Activated naive CD8-positive, alpha-beta T cell treated with anti-CD3 and anti-CD28 coated beads for 36 hours (primary cell): ENCODE results near the gene GNAT2. TPM values are rescaled to one million over a fixed set of nuclear protein-coding genes. Genes with fewer than 3 reads are reported as not detected.

Source experiments
- DNase-seq: peaks from one replicate; pipeline ENCODE4 v3.0.0; 2021
- H3K27ac Mint-ChIP-seq: one replicate; pipeline ENCODE4 v1.8.0; 2022; ENCODE audit warnings: mild to moderate bottlenecking, moderate library complexity, mixed read lengths
- H3K27me3 Mint-ChIP-seq: one replicate; pipeline ENCODE4 v1.8.0; 2022; ENCODE audit warnings: mild to moderate bottlenecking, mixed read lengths
- H3K36me3 Mint-ChIP-seq: one replicate; pipeline ENCODE4 v1.8.0; 2021; ENCODE audit warnings: mild to moderate bottlenecking, mixed read lengths
- H3K4me1 Mint-ChIP-seq: one replicate; pipeline ENCODE4 v1.8.0; 2021; ENCODE audit warnings: mixed read lengths
- H3K4me3 Mint-ChIP-seq: one replicate; pipeline ENCODE4 v1.8.0; 2022; ENCODE audit warnings: mild to moderate bottlenecking, moderate library complexity, mixed read lengths
- H3K9me3 Mint-ChIP-seq: one replicate; pipeline ENCODE4 v1.8.0; 2022; ENCODE audit warnings: mixed read lengths
- total RNA-seq, 2 experiments: library from RNA; stranded (reverse); gene quantifications; one replicate each; pipeline ENCODE4 v1.2.3, GENCODE V29; 2021

The GNAT2 gene
- total RNA-seq, 2 experiments from 2014 or later: 0.64 to 0.91 TPM

GRCh38 chr1:109653306-109653705, 33.9 kb upstream of the GNAT2 start:
- H3K4me3 Mint-ChIP-seq: no peak overlapping the region
- H3K27ac Mint-ChIP-seq: no peak overlapping the region
- DNase-seq: no peak
- peaks cover 9% of the 10 kb centered on the region for H3K4me1 Mint-ChIP-seq
- no peaks in the 10 kb centered on the region for H3K9me3 Mint-ChIP-seq
- H3K36me3 Mint-ChIP-seq: no peaks in the 10 kb centered on the region
- H3K27me3 Mint-ChIP-seq: peaks cover 9% of the 10 kb centered on the region

- no peak for DNase-seq
- H3K27me3 Mint-ChIP-seq: peaks cover 9% of the 10 kb centered on the region
- H3K9me3 Mint-ChIP-seq: no peaks in the 10 kb centered on the region
- peaks cover 9% of the 10 kb centered on the region for H3K4me1 Mint-ChIP-seq
- H3K27ac Mint-ChIP-seq: no peak overlapping the region
- no peak overlapping the region for H3K4me3 Mint-ChIP-seq
- H3K36me3 Mint-ChIP-seq: no peaks in the 10 kb centered on the region
These were observed 33.0 kb upstream of the GNAT2 start for GRCh38 chr1:109652402-109652801.

DNA sequence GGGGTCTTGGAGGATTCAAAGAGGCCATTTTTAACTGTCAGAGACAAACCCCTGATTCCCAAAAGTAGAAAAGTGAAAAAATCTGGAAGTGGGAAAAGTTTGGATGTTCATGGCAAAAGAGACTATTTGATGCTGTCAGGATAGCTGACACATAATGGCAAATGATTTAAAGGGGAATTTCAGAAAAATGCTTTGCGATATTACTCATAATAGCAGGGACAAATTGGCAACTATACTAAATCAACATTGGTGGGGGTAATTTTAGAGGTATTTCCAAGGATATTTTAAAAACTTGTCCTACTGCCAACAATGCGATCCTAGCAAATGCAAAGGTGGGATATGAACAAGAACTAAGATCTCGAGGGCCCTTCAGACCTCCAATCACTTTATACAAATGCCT, 31.2 kb upstream of the GNAT2 start:
- no peak overlapping the region for H3K27ac Mint-ChIP-seq
- peaks cover 9% of the 10 kb centered on the region for H3K27me3 Mint-ChIP-seq
- H3K4me1 Mint-ChIP-seq: peaks cover 6% of the 10 kb centered on the region
- H3K9me3 Mint-ChIP-seq: no peaks in the 10 kb centered on the region
- H3K36me3 Mint-ChIP-seq: no peaks in the 10 kb centered on the region
- H3K4me3 Mint-ChIP-seq: no peak overlapping the region
- no peak for DNase-seq

GRCh38 chr1:109649491-109649914, 30.1 kb upstream of the GNAT2 start:
- Mint-ChIP-seq H3K36me3 (no peaks in the 10 kb centered on the region), H3K4me3 (no peak overlapping the region), H3K27me3 (peaks cover 9% of the 10 kb centered on the region), H3K27ac (no peak overlapping the region), H3K4me1 (no peaks in the 10 kb centered on the region), H3K9me3 (no peaks in the 10 kb centered on the region)
- DNase-seq: no peak

- Mint-ChIP-seq H3K4me1 (peaks cover 7% of the 10 kb centered on the region), H3K9me3 (no peaks in the 10 kb centered on the region), H3K4me3 (no peak overlapping the region), H3K27ac (no peak overlapping the region), H3K36me3 (no peaks in the 10 kb centered on the region), H3K27me3 (no peaks in the 10 kb centered on the region)
- no peak for DNase-seq
These were observed 25.3 kb upstream of the GNAT2 start for GRCh38 chr1:109644670-109645069.

DNA sequence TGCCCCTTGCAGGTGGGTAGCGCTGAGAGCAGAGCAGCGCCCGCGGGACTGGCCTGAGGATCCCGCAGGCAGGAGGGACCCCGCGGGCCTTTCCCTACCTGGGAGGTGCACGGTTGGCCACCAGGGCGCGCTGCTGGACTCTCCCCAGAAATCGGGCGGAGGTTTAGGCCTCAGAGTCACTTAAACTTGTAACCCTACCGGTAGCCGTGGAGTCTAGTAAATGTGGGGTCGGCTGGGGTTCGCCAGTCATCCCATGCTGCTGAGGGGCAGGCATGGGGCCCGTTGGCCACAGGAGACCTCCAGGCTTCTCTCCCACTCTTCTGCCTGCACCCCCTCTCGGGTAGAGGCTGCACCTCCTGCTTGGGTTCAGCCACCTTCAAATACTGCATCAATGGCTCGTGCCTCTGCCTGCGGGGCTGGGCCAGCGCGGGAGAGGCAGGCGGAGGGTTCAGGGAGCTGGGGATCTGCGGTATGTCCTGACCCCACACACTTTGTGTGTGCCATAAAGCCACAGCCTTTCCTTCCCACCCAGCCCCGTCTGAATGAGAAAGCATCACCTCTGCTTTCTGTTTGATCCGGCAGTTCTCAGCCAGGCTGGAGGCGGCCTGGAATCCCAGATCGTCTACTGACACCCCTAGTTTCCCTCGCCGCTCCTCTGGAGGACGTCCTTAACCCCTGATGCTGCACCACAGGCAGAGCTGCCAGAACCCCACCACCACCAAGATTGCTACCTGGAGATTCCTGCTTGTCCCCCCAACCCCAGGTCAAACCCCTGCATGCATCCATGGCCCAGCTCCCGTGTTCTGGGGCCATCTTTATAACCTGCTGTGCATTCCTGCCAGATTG, 24.2 kb upstream of the GNAT2 start:
- Mint-ChIP-seq H3K27me3 (no peaks in the 10 kb centered on the region), H3K9me3 (no peaks in the 10 kb centered on the region), H3K4me1 (peaks cover 7% of the 10 kb centered on the region), H3K36me3 (no peaks in the 10 kb centered on the region), H3K27ac (no peak overlapping the region), H3K4me3 (no peak overlapping the region)
- DNase-seq: peak; percentile 85

- H3K36me3 Mint-ChIP-seq: no peaks in the 10 kb centered on the region
- H3K9me3 Mint-ChIP-seq: no peaks in the 10 kb centered on the region
- peaks cover 7% of the 10 kb centered on the region for H3K4me1 Mint-ChIP-seq
These were observed 23.2 kb upstream of the GNAT2 start for GRCh38 chr1:109642626-109643025.

DNA sequence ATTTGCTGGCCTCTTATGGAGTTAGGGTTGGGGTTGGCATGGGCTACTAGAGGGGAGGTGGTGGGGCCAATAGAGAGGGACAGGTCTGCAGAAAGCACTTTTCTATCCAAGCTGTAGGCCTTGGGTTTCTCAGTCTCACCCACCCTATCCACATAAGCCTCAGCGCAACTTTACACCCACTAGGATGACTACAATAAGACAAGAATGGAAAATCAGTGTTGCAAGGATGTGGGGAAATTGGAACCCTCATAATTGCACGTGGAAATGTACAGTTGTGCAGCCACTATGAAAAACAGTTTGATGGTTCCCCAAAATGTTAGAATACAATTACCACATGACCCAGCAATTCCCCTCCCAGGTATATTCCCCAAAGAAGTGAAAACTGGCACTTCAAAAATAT, 22.4 kb upstream of the GNAT2 start:
- H3K4me3 Mint-ChIP-seq: no peak overlapping the region
- no peaks in the 10 kb centered on the region for H3K36me3 Mint-ChIP-seq
- no peaks in the 10 kb centered on the region for H3K9me3 Mint-ChIP-seq
- no peaks in the 10 kb centered on the region for H3K27me3 Mint-ChIP-seq
- H3K4me1 Mint-ChIP-seq: peaks cover 7% of the 10 kb centered on the region
- no peak for DNase-seq
- no peak overlapping the region for H3K27ac Mint-ChIP-seq

More at GRCh38 chr1:109642626-109643025, 23.2 kb upstream of the GNAT2 start:
- Mint-ChIP-seq H3K27me3 (no peaks in the 10 kb centered on the region), H3K27ac (no peak overlapping the region), H3K4me3 (no peak overlapping the region)
- no peak for DNase-seq

DNA sequence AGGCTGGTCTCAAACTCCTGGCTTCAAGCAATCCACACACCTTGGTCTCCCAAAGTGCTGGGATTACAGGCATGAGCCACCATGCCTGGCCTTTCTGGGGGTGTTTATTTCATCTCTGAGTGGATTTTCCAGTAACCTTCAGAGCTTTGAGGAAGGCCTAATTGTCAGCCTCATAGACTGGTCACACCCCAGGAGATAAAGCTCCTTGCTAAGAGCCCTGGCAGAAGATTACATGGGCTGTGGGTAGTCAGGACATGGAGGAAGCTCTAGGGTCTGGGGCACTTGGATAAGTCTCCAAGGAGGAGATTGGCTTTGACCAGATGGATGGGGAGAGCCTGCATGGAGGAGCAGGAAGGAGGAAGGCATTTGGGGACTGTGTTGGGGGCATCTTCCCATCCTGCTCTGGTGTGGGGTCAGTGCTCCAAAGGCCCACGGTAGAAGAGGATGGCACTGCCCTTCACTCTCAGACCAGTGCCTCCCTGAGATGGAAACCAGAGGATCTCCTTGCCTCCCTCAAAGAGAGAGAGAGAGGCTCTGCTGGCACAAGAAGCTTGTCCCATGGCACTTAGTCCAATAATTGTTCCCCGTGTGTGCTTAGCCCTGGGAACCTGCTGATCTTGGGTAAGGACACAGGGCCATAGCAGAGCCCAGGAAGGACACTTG, 21.8 kb upstream of the GNAT2 start:
- no peak for DNase-seq
- Mint-ChIP-seq H3K27ac (no peak overlapping the region), H3K9me3 (no peaks in the 10 kb centered on the region), H3K4me1 (peaks cover 7% of the 10 kb centered on the region), H3K27me3 (no peaks in the 10 kb centered on the region), H3K36me3 (no peaks in the 10 kb centered on the region), H3K4me3 (no peak overlapping the region)

- Mint-ChIP-seq H3K4me1 (peaks cover 8% of the 10 kb centered on the region), H3K27me3 (no peaks in the 10 kb centered on the region), H3K9me3 (no peaks in the 10 kb centered on the region), H3K36me3 (no peaks in the 10 kb centered on the region), H3K27ac (no peak overlapping the region), H3K4me3 (no peak overlapping the region)
- peak; percentile 81 for DNase-seq
These were observed 21.0 kb upstream of the GNAT2 start for GRCh38 chr1:109640285-109640865.

- Mint-ChIP-seq H3K36me3 (no peaks in the 10 kb centered on the region), H3K4me3 (no peak overlapping the region), H3K4me1 (peaks cover 14% of the 10 kb centered on the region), H3K9me3 (no peaks in the 10 kb centered on the region), H3K27me3 (no peaks in the 10 kb centered on the region), H3K27ac (no peak overlapping the region)
- DNase-seq: no peak
These were observed 20.4 kb upstream of the GNAT2 start for GRCh38 chr1:109639841-109640184.

DNA sequence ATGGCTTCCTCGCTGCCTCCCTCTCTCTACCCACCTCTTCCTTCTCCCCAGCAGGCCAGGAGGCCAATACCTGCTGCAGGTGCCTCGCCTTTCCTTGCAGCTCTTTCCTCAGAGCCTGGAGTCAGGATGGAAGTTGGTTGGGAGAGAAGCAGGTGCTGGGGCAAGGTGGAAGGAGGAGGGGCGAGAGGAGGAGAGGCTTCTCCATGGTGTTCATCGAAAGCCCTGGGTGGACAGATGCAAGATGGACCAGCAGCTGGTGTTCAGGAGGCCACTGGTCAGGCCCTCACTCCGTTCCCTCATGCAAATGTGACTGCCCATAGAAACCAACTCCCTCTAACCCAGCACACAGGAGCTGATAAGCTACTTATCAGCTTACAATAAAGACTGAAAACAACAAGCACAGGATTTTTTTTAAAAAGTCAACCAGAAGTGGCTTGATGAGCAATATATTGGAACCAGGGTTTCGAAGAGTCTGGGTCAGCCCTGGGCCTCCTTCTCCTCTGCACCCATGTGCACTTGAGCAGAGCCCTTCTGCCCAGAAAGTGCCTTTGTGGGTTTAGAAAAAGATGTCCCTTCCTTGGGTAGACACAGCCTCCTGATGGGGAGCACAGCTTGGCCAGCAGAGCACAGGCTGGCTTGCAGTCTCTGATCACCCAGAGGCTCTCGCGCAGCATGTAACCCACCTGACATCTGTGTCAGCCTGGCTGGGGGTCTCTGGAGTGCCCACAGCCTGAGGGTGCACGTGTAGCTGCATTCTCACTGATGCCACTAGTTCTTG, 19.8 kb upstream of the GNAT2 start:
- H3K27me3 Mint-ChIP-seq: no peaks in the 10 kb centered on the region
- no peak overlapping the region for H3K4me3 Mint-ChIP-seq
- H3K27ac Mint-ChIP-seq: no peak overlapping the region
- H3K36me3 Mint-ChIP-seq: no peaks in the 10 kb centered on the region
- DNase-seq: no peak
- H3K9me3 Mint-ChIP-seq: no peaks in the 10 kb centered on the region
- H3K4me1 Mint-ChIP-seq: peaks cover 20% of the 10 kb centered on the region

DNA sequence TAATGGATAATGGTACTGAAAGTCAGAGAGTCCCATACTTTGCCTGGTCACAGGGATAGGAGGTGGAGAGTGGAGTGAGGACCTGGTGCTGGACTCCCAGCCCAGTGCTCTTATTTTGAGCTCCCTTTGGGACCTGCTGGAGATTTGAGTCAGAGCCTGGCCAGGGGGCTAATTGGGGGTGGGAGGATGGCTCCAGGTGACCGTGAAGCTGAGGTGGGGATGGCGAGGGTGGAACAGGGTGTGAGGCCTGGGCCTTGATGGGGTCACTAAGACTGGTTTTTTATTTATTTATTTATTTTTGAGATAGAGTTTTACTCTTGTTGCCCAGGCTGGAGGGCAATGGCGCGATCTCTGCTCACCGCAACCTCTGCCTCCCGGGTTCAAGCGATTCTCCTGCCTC, 18.0 kb upstream of the GNAT2 start:
- Mint-ChIP-seq H3K27me3 (no peaks in the 10 kb centered on the region), H3K36me3 (no peaks in the 10 kb centered on the region)
- no peak for DNase-seq

GRCh38 chr1:109636201-109636952, 17.0 kb upstream of the GNAT2 start:
- Mint-ChIP-seq H3K36me3 (no peaks in the 10 kb centered on the region), H3K4me3 (no peak overlapping the region), H3K4me1 (peaks cover 19% of the 10 kb centered on the region), H3K27ac (no peak overlapping the region), H3K27me3 (no peaks in the 10 kb centered on the region), H3K9me3 (no peaks in the 10 kb centered on the region)
- DNase-seq: no peak

More for the DNA sequence above, 18.0 kb upstream of the GNAT2 start:
- peaks cover 19% of the 10 kb centered on the region for H3K4me1 Mint-ChIP-seq
- H3K9me3 Mint-ChIP-seq: no peaks in the 10 kb centered on the region
- no peak overlapping the region for H3K27ac Mint-ChIP-seq
- H3K4me3 Mint-ChIP-seq: no peak overlapping the region
